Suprapubic skin (tissue), 4 donors: ENCODE data around the gene SEZ6L.

Experiments used
- EP300 ChIP-seq: sonication (generic); formaldehyde crosslinking; IDR thresholded peaks from one replicate; pipeline ENCODE4 v1.6.1; 2017; ENCODE audit warnings: antibody characterized with exemption
- POLR2A ChIP-seq, 2 donors: fragments of 450-650 bp; IDR thresholded peaks; one replicate each; pipeline ENCODE4 v1.6.1; 2017; ENCODE audit warnings: antibody characterized with exemption in 2 of 2, mild to moderate bottlenecking in 2 of 2, moderate library complexity in 2 of 2
- POLR2AphosphoS5 ChIP-seq, 3 donors: sonication (generic); formaldehyde crosslinking; IDR thresholded peaks; one replicate each; pipeline ENCODE4 v1.6.1; 2017; ENCODE audit warnings: antibody characterized with exemption in 3 of 3
- TF ChIP-seq, protein P1 (sequence below), 2 donors: fragments of 200-600 bp in 1 of 2; fragments of 450-650 bp in 1 of 2; sonication (generic) in 1 of 2; IDR thresholded peaks; one replicate each; pipeline ENCODE4 v1.5.1; 2016 to 2019; ENCODE audit warnings: antibody characterized with exemption in 2 of 2, mild to moderate bottlenecking in 1 of 2, moderate library complexity in 1 of 2

DNA sequence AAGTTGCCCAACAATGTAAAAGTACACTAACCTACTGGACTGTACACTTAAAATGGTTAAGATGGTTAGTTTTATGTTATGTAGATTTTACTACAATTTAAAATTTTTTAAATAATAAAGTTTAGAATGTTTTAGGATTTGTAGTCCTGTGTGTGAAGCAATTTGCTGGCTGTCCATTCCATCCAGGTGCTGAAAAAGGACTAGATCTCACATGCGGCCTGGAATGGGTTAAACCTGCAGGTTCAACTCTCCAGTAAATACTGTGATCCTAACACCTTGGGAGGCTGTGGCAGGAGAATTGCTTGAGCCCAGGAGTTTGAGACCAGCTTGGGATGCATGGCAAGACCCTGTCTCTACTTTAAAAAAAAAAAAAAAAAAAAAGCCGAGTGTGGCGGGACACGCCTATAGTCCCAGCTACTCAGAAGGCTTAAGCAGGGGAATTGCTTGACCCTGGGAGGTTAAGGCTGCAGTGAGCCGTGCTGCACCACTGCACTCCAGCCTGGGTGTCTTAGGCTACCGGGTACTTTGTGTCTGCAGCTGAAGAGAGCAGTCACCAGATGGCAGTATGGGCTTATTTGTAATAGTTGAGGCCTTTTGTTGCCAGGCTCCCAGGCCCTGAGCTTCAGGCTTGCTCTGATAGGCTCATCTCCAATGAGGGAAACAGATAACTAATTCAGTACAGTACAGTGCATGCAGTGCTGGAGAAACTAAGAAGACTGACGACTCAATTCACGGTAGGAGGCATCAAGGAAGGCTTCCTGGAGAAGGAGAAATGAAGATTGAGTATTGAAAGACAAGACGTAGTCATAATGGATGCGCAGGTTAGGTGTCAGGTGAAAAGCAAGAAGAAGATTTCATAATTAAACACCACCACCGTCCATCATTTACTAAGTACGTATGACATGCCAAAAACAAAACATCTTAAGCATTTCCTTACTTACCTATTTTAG, 195.1 kb downstream of the SEZ6L start:
- TF ChIP-seq POLR2AphosphoS5 (IDR thresholded peaks at IDR 0.05) (no peak), POLR2A (IDR thresholded peaks at IDR 0.05) (no peak), EP300 (no peak)
- TF ChIP-seq, protein P1, sequence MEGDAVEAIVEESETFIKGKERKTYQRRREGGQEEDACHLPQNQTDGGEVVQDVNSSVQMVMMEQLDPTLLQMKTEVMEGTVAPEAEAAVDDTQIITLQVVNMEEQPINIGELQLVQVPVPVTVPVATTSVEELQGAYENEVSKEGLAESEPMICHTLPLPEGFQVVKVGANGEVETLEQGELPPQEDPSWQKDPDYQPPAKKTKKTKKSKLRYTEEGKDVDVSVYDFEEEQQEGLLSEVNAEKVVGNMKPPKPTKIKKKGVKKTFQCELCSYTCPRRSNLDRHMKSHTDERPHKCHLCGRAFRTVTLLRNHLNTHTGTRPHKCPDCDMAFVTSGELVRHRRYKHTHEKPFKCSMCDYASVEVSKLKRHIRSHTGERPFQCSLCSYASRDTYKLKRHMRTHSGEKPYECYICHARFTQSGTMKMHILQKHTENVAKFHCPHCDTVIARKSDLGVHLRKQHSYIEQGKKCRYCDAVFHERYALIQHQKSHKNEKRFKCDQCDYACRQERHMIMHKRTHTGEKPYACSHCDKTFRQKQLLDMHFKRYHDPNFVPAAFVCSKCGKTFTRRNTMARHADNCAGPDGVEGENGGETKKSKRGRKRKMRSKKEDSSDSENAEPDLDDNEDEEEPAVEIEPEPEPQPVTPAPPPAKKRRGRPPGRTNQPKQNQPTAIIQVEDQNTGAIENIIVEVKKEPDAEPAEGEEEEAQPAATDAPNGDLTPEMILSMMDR (IDR thresholded peaks at IDR 0.05): peak in 1 of 2 donors; percentile 50
